DMS 273 treated with DMSO at 0.1 percent for 48 hours (cell line): ENCODE data around the gene SPRYD7.
"Not testable (repeated sequence)": the region's sequence is repeated elsewhere in the genome, so short reads cannot be mapped to it uniquely, and the experiment has no call there.

ENCODE experiments used
- DNase-seq: peaks from one replicate; lab custom pipeline; 2025; lab: John Stamatoyannopoulos, UW

The SPRYD7 gene

DNA sequence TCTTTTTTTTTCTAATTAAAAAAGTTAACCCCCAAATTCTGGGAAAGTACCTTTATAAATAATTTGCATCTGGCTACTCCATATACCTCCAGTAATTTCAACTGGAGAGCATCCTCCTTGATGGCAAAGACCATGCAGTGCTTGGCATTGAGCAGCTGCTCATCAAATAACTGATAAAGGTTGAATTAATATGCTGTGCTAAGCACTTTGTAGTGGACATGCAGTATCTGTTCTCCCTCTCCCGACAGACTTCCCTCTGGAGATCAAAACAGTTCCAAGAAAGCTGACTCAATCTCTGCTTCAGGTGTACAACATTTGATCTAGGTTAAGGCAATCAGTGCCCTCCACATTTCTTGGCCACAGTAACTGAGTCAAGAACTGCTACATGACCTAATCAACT is 3.3 kb downstream of the SPRYD7 start:
- no peak for DNase-seq

- DNase-seq: no peak
These were observed 4.1 kb downstream of the SPRYD7 start for GRCh38 chr13:49932066-49932465.

GRCh38 chr13:49927755-49928154 is 8.4 kb downstream of the SPRYD7 start:
- DNase-seq: no peak

- DNase-seq: no peak
These were observed 10.2 kb downstream of the SPRYD7 start for GRCh38 chr13:49925881-49926418.

- DNase-seq: no peak
These were observed 13.8 kb downstream of the SPRYD7 start for GRCh38 chr13:49922301-49922700.

GRCh38 chr13:49920969-49921368 is 15.2 kb downstream of the SPRYD7 start:
- not testable (repeated sequence) for DNase-seq

DNA sequence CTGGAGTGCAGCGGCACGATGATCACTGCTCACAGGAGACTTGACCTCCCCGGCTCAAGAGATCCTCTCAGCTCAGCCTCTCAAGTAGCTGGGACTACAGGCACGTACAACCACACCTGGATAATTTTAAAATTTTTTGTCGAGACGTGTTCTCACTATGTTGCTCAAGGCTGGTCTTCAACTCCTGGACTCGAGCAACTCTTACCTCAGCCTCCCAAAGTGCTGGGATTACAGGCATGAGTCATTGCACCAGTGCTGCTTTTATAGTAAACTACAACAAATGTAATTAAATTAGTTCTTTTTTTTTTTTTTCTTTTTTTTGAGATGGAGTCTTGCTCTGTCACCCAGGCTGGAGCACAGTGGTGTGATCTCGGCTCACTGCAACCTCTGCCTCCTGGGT is 18.0 kb downstream of the SPRYD7 start:
- DNase-seq: not testable (repeated sequence)

GRCh38 chr13:49914947-49915346 is 21.2 kb downstream of the SPRYD7 start:
- no peak for DNase-seq

DNA sequence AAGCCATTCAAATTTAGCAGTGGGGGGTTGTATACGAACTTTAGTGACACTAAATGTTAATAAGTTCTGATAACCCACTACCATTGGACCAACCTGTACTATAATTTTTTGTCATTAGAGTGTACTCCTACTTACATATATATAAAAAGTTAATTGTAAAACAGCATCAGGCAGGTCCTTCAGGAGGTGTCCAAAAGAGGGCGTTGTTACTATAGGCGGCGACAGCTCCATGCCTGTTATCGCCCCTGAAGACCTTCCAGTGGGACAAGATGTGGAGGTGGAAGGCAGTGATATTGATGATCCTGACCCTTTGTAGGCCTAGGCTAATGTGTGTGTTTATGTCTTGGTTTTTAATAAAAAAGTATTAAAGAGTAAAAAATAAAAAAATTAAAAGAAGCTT is 27.5 kb downstream of the SPRYD7 start:
- DNase-seq: no peak

- no peak for DNase-seq
These were observed 31.2 kb downstream of the SPRYD7 start for GRCh38 chr13:49904729-49905456.

GRCh38 chr13:49898792-49899191 is 37.3 kb downstream of the SPRYD7 start:
- DNase-seq: no peak

- no peak for DNase-seq
These were observed 38.4 kb downstream of the SPRYD7 start for GRCh38 chr13:49897713-49898112.

DNA sequence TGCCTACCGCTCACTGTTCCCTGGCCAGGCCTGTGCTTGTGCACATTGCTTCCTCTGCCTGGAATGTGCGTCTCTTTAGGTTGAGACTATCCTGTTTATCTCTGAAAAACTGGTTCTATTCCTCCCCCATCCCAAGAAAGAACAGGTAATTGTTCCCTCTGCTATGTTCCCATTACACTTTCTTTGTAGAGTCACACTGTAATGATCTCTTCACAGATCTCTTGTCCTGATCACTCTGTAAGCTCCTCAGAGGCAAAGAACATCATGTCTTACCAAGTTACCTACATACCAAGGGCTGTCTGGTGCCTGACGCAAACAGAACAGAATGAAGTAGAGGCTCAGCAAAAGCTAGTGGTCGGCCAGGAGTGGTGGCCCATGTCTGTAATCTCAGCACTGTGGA is 40.3 kb downstream of the SPRYD7 start:
- no peak for DNase-seq

DNA sequence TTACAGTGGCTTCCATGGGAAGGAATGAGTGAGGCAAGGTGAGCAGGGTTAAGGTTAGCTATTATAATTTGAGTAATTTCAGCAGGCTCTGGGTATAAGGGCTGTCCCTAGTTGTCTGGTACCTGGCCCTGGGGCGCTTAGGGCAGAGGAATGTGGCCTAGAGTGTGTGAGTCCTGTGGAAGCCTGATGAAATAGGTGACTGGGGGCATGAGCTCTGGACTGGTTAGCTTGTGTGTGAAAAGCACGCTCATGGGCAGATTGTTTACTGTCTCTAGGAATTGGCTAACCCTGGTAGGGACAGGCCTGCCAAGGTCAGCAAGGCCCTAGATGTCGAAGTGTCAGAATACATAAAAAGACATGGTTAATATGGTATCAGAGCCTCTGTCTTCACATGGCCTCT is 42.5 kb downstream of the SPRYD7 start:
- DNase-seq: no peak

DNA sequence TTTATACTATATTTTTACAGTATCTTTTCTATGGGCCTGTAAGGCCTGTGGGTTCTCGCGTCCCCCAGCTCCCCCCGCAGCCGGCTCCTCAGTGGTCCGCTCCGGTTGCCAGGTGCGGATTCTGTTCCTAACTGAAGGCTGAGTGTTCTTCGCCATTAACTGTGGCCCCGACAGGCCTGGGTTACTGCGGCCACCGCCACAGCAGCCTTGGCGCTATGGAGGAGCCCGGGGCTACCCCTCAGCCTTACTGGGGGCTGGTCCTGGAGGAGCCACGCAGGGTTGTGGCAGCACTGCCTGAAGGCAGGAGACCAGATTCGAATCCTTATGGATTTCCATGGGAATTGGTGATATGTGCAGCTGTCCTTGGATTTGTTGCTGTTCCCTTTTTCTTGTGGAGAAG is 45.8 kb downstream of the SPRYD7 start:
- no peak for DNase-seq

- no peak for DNase-seq
These were observed 57.5 kb downstream of the SPRYD7 start for GRCh38 chr13:49878682-49879081.

GRCh38 chr13:49877629-49878218 is 58.4 kb downstream of the SPRYD7 start:
- no peak for DNase-seq

DNA sequence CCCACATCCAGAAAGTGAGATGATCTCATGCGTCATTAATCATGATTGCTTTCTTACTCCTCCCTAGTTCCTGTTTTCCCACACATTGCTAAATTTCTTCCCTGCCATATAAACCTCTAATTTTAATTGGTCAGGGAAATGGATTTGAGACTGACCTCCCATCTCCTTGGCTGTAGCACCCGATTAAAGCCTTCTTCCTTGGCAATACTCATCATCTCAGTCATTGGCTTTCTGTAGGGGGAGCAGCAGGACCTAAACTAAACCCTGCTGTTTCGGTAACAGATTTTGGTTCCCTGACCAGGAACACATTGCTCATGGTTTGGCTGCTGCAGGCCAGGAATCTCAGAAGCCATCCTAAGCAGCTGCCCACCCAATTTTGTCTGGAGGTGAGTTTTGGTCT is 61.7 kb downstream of the SPRYD7 start:
- DNase-seq: no peak

- no peak for DNase-seq
These were observed 66.6 kb downstream of the SPRYD7 start for GRCh38 chr13:49869519-49869918.

- no peak for DNase-seq
These were observed 68.3 kb downstream of the SPRYD7 start for GRCh38 chr13:49867834-49868233.

DNA sequence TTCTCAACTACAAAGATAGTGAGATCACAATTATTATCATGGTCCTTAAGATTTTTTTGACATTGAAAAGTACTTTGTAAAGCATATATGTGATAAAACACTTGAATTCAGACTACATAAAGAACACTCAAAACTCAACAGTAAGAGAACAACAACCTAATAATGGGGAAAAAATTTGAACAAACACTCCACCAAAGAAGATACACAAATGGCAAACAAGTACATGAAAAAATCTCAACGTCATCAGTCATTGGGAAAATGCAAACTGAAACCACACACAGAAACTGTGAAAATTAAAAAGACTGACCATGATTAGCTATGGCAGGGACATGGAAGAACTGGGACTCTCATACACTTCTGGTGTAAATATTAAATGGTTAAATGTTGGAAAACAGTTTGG is 70.9 kb downstream of the SPRYD7 start:
- DNase-seq: no peak

- no peak for DNase-seq
These were observed 71.6 kb downstream of the SPRYD7 start for GRCh38 chr13:49864509-49864908.
